ENCODE measurements around the gene KCNK4. TPM values are rescaled to one million over a fixed set of nuclear protein-coding genes. Genes with fewer than 3 reads are reported as not detected.

Gene KCNK4
- total and polyA plus RNA-seq, 2 donors (not counting 3 experiments of a cell fraction or from before 2014, with no cell fraction given), result 0.06 to 0.44 TPM

DNA sequence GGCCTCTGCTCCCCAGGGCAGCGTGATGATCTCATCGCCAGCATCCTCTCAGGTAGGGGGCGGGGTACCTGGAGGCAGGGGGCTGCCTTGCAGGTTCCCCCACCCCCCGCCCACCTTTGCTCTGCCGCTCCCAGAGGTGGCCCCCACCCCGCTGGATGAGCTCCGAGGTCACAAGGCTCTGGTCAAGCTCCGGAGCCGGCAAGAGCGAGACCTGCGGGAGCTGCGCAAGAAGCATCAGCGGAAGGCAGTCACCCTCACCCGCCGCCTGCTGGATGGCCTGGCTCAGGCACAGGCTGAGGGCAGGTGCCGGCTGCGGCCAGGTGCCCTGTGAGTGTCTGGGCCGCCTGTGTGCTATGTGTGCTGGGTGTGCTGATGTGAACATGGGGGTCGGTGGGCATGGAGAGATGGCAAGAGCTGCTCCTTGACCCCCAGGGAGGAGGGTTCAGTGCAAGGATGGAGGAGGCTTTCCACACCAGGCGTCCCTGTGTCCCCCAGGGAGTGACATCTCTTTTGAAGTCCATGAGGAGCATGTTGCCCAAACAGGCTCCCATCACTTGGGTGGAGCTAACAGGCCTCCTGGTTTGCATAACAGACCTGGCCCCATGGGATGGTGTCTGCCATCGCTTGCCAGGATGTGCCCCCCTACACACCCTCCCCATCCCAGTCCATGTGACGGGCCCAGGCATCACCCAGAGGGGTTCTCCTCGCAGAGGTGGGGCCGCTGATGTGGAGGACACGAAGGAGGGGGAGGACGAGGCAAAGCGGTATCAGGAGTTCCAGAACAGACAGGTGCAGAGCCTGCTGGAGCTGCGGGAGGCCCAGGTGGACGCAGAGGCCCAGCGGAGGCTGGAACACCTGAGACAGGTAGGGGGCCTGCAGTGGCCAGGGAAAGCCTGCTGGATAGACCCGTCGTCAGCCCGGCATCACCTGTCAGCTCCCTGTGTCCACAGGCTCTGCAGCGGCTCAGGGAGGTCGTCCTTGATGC, 25.6 kb upstream of the KCNK4 start:
- Histone ChIP-seq H3K36me3 (ENCODE audit: control insufficient read depth in 2 of 2, extremely low read depth in 1 of 2, insufficient read depth in 2 of 2, low read length in 2 of 2) (peaks cover 4 to 19% of the 10 kb centered on the region in 2 experiments), H3K27me3 (ENCODE audit: control insufficient read depth in 2 of 2, insufficient read depth in 2 of 2, low read length in 2 of 2) (no peaks in the 10 kb centered on the region), H3K9me1 (replicated peaks; ENCODE audit: control insufficient read depth, extremely low read depth, insufficient read depth, low read length) (no peaks in the 10 kb centered on the region), H3K4me3 (replicated peaks in 1 of 3; ENCODE audit: insufficient read depth in 1 of 3, low read depth in 1 of 3, low read length in 3 of 3) (no peak overlapping the region), H3K9me3 (replicated peaks; ENCODE audit: control insufficient read depth, insufficient read depth, low read length) (no peaks in the 10 kb centered on the region), H2AFZ (ENCODE audit: low read depth, low read length) (no peak overlapping the region), H3K9ac (replicated peaks; ENCODE audit: extremely low read depth, insufficient read depth, low read length) (no peak overlapping the region), H3K4me1 (ENCODE audit: control insufficient read depth, extremely low read depth, insufficient read depth, low read length) (peaks cover 49% of the 10 kb centered on the region), H3K79me2 (ENCODE audit: control insufficient read depth, insufficient read depth, low read length) (no peaks in the 10 kb centered on the region), H4K20me1 (replicated peaks; ENCODE audit: control insufficient read depth, extremely low read depth, insufficient read depth, low read length) (no peaks in the 10 kb centered on the region), H3K27ac (ENCODE audit: insufficient read depth, low read depth, low read length) (no peak overlapping the region), H3K4me2 (ENCODE audit: insufficient read depth, low read length) (no peak overlapping the region)
- TF ChIP-seq, protein P1, sequence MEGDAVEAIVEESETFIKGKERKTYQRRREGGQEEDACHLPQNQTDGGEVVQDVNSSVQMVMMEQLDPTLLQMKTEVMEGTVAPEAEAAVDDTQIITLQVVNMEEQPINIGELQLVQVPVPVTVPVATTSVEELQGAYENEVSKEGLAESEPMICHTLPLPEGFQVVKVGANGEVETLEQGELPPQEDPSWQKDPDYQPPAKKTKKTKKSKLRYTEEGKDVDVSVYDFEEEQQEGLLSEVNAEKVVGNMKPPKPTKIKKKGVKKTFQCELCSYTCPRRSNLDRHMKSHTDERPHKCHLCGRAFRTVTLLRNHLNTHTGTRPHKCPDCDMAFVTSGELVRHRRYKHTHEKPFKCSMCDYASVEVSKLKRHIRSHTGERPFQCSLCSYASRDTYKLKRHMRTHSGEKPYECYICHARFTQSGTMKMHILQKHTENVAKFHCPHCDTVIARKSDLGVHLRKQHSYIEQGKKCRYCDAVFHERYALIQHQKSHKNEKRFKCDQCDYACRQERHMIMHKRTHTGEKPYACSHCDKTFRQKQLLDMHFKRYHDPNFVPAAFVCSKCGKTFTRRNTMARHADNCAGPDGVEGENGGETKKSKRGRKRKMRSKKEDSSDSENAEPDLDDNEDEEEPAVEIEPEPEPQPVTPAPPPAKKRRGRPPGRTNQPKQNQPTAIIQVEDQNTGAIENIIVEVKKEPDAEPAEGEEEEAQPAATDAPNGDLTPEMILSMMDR (IDR thresholded peaks at IDR 0.05; ENCODE audit: extremely low read depth in 1 of 2, insufficient read depth in 1 of 2, low read depth in 1 of 2, low read length in 2 of 2), result no peak
- TF ChIP-seq EZH2 (IDR thresholded peaks at IDR 0.05; ENCODE audit: borderline replicate concordance, low read depth, low read length, severe bottlenecking) (no peak), FOS (IDR thresholded peaks at IDR 0.05; ENCODE audit: borderline replicate concordance, insufficient read depth, low read length) (no peak), JUN (IDR thresholded peaks at IDR 0.05; ENCODE audit: borderline replicate concordance, insufficient read depth, insufficient read length, low read depth) (no peak), GATA2 (IDR thresholded peaks at IDR 0.05; ENCODE audit: insufficient read depth, insufficient read length, low read depth, low read length) (no peak)
- ChIA-PET POLR2A (no interaction called here), CTCF (interaction anchor here (0.9 to 4.8 kb wide), 6 partner anchors 14 to 90 kb away, joined by 3 to 57 read pairs (median 4); partner anchors contain the start of genes BAD, CATSPERZ and PLCB3)
- dilution Hi-C loops (cut with MboI; ENCODE audit: extremely low pct_ligation_motif_present, low sequenced_read_pairs), result no loop called here
- no peak for FAIRE-seq
- DNase-seq (ENCODE audit: low read depth, low spot score), result no peak
- BruUV-seq (replicated peaks), result no TSS peak
- intact Hi-C loops (cut with micrococcal nuclease), result no loop called here

Measured in endothelial cell of umbilical vein (primary cell).